CD4-positive, alpha-beta T cell (primary cell): ENCODE results near the gene MIDN. TPM values are rescaled to one million over a fixed set of nuclear protein-coding genes. Genes with fewer than 3 reads are reported as not detected.

ENCODE experiments used
- ATAC-seq: fragments of 200-7000 bp; cut with Tn5 transposase; one replicate; pipeline ENCODE4 v1.10.0; 2022; ENCODE audit warnings: mild to moderate bottlenecking; ENCODE audit not compliant: poor library complexity
- CTCF ChIA-PET: fragments of 350-600 bp; sonication (Branson Sonifier 250); formaldehyde crosslinking; loops from one replicate; lab custom pipeline; 2021; ENCODE audit warnings: antibody characterized with exemption, inconsistent platforms; lab: Charles Lee
- POLR2A ChIA-PET: fragments of 350-600 bp; sonication (Branson Sonifier 250); formaldehyde crosslinking; loops from one replicate; lab custom pipeline; 2021; ENCODE audit warnings: antibody characterized with exemption, inconsistent platforms; lab: Charles Lee
- DNase-seq, 14 experiments: peaks; one replicate each; pipeline ENCODE4 v3.0.0-alpha.2; 2013 to 2020; ENCODE audit warnings: mixed read lengths in 2 of 14
- H3K27ac ChIP-seq, 2 donors: one replicate each; pipeline versions ENCODE4 v1.5.1 to v1.7.0; 2013; ENCODE audit warnings: low read length in 2 of 2, low read depth in 1 of 2, mild to moderate bottlenecking in 1 of 2
- H3K27me3 ChIP-seq, 2 experiments: 1 replicate in 1 of 2; 2 replicates in 1 of 2; pipeline versions ENCODE4 v1.6.1 to v1.7.0; 2013; ENCODE audit warnings: low read length in 2 of 2, control low read depth in 1 of 2, mild to moderate bottlenecking in 1 of 2, moderate library complexity in 1 of 2; ENCODE audit not compliant: insufficient read depth in 2 of 2, control insufficient read depth in 1 of 2
- H3K36me3 ChIP-seq: one replicate; pipeline ENCODE4 v1.6.1; 2013; ENCODE audit warnings: low read length, control low read depth; ENCODE audit not compliant: insufficient read depth
- H3K4me1 ChIP-seq: one replicate; pipeline ENCODE4 v1.6.1; 2013; ENCODE audit warnings: low read length, control low read depth; ENCODE audit not compliant: insufficient read depth
- H3K4me3 ChIP-seq: one replicate; pipeline ENCODE4 v1.5.1; 2013; ENCODE audit warnings: mild to moderate bottlenecking, low read length, moderate library complexity
- H3K9me3 ChIP-seq, 2 experiments: 1 replicate in 1 of 2; 2 replicates in 1 of 2; pipeline versions ENCODE4 v1.6.1 to v1.7.0; 2013; ENCODE audit warnings: low read length in 2 of 2, mild to moderate bottlenecking in 2 of 2, control low read depth in 1 of 2, moderate library complexity in 1 of 2; ENCODE audit not compliant: control insufficient read depth in 1 of 2, insufficient read depth in 1 of 2
- H3K27ac Mint-ChIP-seq: one replicate; pipeline ENCODE4 v1.8.0; 2020; ENCODE audit warnings: mixed read lengths
- H3K27me3 Mint-ChIP-seq: one replicate; pipeline ENCODE4 v1.8.0; 2021; ENCODE audit warnings: mixed read lengths
- H3K36me3 Mint-ChIP-seq: one replicate; pipeline ENCODE4 v1.8.0; 2021; ENCODE audit warnings: low read depth, mixed read lengths
- H3K4me1 Mint-ChIP-seq: one replicate; pipeline ENCODE4 v1.8.0; 2021; ENCODE audit warnings: low read depth, mixed read lengths
- H3K4me3 Mint-ChIP-seq: one replicate; pipeline ENCODE4 v1.8.0; 2020; ENCODE audit warnings: mild to moderate bottlenecking, mixed read lengths
- H3K9me3 Mint-ChIP-seq: one replicate; pipeline ENCODE4 v1.8.0; 2020; ENCODE audit warnings: mixed read lengths
- intact Hi-C, 2 experiments: fragments of 100-400 bp; cut with DNase I in 1 of 2; cut with micrococcal nuclease in 1 of 2; formaldehyde crosslinking; loops; one replicate each; pipeline versions ENCODE4 v1.15.1 to v1.9.0; 2023 to 2025; cut with DNase I, micrococcal nuclease
- total RNA-seq, 174 experiments: library from RNA in 2 of 174; stranded (reverse) in 2 of 174; gene quantifications; one replicate each; pipeline ENCODE4 v1.2.3 and lab custom pipeline; 2021 to 2026
- TF ChIP-seq, protein P1 (sequence below): fragments of 200-600 bp; IDR thresholded peaks from one replicate; pipeline ENCODE4 v1.8.0; 2022; ENCODE audit warnings: antibody characterized with exemption, mild to moderate bottlenecking

Gene MIDN
- total RNA-seq, 2 experiments from 2014 or later = 214 to 228 TPM

DNA sequence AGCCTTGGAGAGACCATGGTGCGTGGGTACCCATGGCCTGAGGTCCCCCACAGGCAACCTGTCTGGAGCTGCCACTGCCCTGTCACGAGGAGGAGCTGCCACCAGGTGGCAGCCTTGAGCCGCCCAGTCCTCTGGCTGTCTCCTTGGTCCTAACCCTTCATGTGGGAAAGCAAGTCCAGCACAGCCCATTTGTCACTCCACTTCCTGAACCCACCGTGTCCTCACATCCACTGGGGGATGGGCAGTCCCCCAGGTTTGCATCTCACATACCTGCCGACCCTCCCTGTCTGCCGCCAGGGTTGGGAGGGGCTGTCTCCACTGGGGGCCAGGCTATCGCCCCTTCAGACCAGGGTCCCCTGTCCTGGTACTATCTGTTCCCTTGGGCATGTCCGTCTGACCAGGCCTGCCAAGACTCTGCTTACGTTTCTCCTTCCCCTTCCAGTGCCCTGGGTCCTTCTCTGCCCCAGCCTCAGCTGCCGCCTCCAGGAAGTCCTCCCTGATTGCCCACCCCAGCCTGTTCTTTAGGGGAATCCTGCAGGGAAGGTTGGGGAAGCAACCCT, 31.5 kb downstream of the MIDN start:
- H3K27ac Mint-ChIP-seq = peak overlapping the region; percentile 82
- TF ChIP-seq, protein P1, sequence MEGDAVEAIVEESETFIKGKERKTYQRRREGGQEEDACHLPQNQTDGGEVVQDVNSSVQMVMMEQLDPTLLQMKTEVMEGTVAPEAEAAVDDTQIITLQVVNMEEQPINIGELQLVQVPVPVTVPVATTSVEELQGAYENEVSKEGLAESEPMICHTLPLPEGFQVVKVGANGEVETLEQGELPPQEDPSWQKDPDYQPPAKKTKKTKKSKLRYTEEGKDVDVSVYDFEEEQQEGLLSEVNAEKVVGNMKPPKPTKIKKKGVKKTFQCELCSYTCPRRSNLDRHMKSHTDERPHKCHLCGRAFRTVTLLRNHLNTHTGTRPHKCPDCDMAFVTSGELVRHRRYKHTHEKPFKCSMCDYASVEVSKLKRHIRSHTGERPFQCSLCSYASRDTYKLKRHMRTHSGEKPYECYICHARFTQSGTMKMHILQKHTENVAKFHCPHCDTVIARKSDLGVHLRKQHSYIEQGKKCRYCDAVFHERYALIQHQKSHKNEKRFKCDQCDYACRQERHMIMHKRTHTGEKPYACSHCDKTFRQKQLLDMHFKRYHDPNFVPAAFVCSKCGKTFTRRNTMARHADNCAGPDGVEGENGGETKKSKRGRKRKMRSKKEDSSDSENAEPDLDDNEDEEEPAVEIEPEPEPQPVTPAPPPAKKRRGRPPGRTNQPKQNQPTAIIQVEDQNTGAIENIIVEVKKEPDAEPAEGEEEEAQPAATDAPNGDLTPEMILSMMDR = peak; percentile 84
- intact Hi-C loops = loop anchor here (1.0 to 10.0 kb wide), 7 partner anchors 72 to 234 kb away; partner anchors contain the start of genes DAZAP1 (in 2 of the 2), C19orf25 (in 1 of the 2), GAMT (in 1 of the 2) and RPS15 (in 1 of the 2)
- H3K27me3 Mint-ChIP-seq = peaks cover 12% of the 10 kb centered on the region
- H3K9me3 Mint-ChIP-seq = no peaks in the 10 kb centered on the region
- POLR2A ChIA-PET = interaction anchor here (1.1 to 2.5 kb wide), 3 partner anchors 11 to 103 kb away, joined by 3 to 29 read pairs (median 6); partner anchors contain the start of gene CIRBP
- peaks cover 0 to 6% of the 10 kb centered on the region in 2 experiments for H3K9me3 ChIP-seq
- H3K4me3 ChIP-seq = no peak overlapping the region
- CTCF ChIA-PET = interaction anchor here (0.6 to 2.0 kb wide), 9 partner anchors 12 to 266 kb away, joined by 3 to 12 read pairs (median 3); partner anchors contain the start of genes ATP5F1D and NDUFS7
- peaks cover 29% of the 10 kb centered on the region for H3K4me1 Mint-ChIP-seq
- DNase-seq (peak; percentile 65 to 89 (median 74)), ATAC-seq (no peak)
- peaks cover 30% of the 10 kb centered on the region for H3K4me1 ChIP-seq
- H3K4me3 Mint-ChIP-seq = peak overlapping the region; percentile 89
- peaks cover 31% of the 10 kb centered on the region for H3K36me3 ChIP-seq
- peaks cover 35% of the 10 kb centered on the region for H3K36me3 Mint-ChIP-seq
- no peak overlapping the region for H3K27ac ChIP-seq
- H3K27me3 ChIP-seq = peaks cover 9 to 11% of the 10 kb centered on the region in 2 experiments

DNA sequence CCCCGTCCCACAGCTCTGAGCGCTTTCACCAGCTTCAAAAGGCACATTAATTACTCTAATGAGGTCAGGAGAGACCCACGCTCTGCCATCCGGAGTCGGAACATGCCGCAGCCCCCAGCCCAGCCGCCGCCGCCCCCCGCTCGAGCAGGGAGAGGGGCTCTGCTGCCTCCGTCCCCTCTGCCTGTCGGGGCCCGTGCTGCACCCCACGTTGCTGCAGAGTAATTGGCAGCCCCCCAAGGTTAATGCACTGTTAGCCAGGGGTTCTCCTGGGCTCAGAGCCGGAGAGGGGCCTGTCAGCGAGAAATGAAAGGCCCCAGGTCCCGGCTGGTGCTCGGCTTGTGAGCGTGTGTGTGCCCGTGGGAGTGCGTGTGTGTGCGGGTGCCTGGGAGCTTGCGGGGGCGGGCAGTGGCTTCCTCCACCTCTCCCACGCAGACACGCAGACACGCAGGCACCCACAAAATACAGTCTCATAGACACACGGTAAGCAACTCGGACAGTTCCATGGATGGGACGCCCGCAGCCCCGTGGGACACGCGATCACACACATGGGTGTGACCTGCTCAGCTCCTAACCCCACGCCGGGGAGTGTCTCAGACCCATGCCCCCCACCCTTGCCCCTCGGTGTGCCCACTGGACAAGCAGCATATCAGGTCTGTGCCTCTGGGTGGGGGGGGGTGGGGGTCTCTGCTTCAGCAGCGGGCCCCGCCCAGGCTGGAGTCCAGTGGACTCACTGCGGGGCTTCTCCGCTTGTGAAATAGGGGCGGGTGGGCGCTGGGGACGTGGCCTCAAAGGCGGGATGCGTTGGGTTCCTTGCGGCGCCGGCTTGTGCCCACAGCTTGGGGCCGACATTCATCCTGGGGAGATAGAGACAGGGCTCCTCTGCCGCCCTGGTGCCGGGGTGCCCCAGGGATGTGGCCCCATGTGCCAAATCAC, 32.5 kb downstream of the MIDN start:
- Histone ChIP-seq H3K4me3 (no peak overlapping the region), H3K27ac (no peak overlapping the region), H3K27me3 (peaks cover 15 to 18% of the 10 kb centered on the region in 2 experiments), H3K4me1 (peaks cover 28% of the 10 kb centered on the region), H3K36me3 (peaks cover 28% of the 10 kb centered on the region), H3K9me3 (peaks cover 0 to 10% of the 10 kb centered on the region in 2 experiments)
- intact Hi-C loops = no loop called here
- peaks cover 27% of the 10 kb centered on the region for H3K36me3 Mint-ChIP-seq
- H3K27me3 Mint-ChIP-seq = peaks cover 16% of the 10 kb centered on the region
- ChIA-PET CTCF (interaction anchor here (1.4 to 2.0 kb wide), 2 partner anchors 37 to 91 kb away, joined by 12 read pairs; no protein-coding TSS in a partner anchor), POLR2A (interaction anchor here (0.6 to 2.5 kb wide), 3 partner anchors 12 to 175 kb away, joined by 3 to 29 read pairs (median 4); partner anchors contain the start of gene CIRBP)
- ATAC-seq (no peak), DNase-seq (no peak)
- H3K9me3 Mint-ChIP-seq = no peaks in the 10 kb centered on the region
- peaks cover 29% of the 10 kb centered on the region for H3K4me1 Mint-ChIP-seq
- H3K4me3 Mint-ChIP-seq = peak overlapping the region; percentile 11
- TF ChIP-seq, protein P1 = no peak
- no peak overlapping the region for H3K27ac Mint-ChIP-seq

DNA sequence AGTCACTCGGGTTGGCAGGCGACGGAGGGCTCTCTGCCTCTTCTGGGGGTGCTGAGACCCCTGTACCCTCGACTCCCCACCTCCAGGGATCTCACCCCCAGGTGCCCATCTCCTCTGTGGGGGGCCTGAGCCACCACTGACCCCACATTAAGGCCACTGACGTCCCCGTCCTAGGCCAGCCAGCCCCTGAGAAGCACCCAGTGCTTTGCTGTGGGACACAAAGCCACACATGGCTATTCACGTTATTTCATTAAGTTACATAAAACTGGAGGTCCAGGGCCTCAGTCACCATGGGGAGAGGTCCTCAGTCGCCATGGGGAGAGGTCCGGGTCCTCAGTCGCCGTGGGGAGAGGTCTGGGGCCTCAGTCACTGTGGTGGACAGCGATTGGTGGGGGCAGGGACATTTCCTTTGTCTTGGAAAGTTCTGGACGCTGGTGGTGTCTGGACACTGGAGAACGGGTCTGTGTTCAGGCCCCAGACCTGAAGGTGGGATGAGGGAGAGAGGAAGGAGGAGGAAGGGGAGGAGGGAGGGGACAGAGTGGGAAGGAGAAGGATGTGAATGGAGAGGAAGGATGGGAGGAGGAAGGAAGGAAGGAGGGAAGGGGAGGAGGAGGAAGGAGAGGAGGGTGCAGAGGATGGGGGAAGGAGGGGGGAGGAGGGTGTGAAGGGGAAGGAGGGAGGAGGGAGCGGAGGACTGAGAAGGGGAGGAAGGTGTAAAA, 33.3 kb downstream of the MIDN start:
- Histone ChIP-seq H3K4me1 (peaks cover 25% of the 10 kb centered on the region), H3K27me3 (peaks cover 18 to 22% of the 10 kb centered on the region in 2 experiments), H3K9me3 (peaks cover 0 to 13% of the 10 kb centered on the region in 2 experiments), H3K36me3 (peaks cover 28% of the 10 kb centered on the region), H3K4me3 (no peak overlapping the region), H3K27ac (no peak overlapping the region)
- peaks cover 24% of the 10 kb centered on the region for H3K4me1 Mint-ChIP-seq
- H3K9me3 Mint-ChIP-seq = no peaks in the 10 kb centered on the region
- no peak overlapping the region for H3K4me3 Mint-ChIP-seq
- CTCF ChIA-PET = no interaction called here
- H3K36me3 Mint-ChIP-seq = peaks cover 22% of the 10 kb centered on the region
- TF ChIP-seq, protein P1 = no peak
- intact Hi-C loops = no loop called here
- H3K27me3 Mint-ChIP-seq = peaks cover 21% of the 10 kb centered on the region
- H3K27ac Mint-ChIP-seq = no peak overlapping the region
- no peak for DNase-seq
- ATAC-seq = no peak
- POLR2A ChIA-PET = interaction anchor here (0.6 kb wide), 1 partner anchor 174 kb away, joined by 4 read pairs; no protein-coding TSS in a partner anchor
